IPS DF 6.9 (cell line): ENCODE data around the gene ITGAE.
"Not testable (repeated sequence)": the region's sequence is repeated elsewhere in the genome, so short reads cannot be mapped to it uniquely, and the experiment has no call there.

Experiments used
- DNase-seq: peaks from one replicate; pipeline ENCODE4 v3.0.0-alpha.2; 2013; ENCODE audit warnings: low read depth, low spot score
- H3K27ac ChIP-seq: one replicate; pipeline ENCODE4 v1.5.1; 2013; ENCODE audit warnings: low read length, control low read depth
- H3K27me3 ChIP-seq: 2 replicates; pipeline ENCODE4 v1.6.1; 2013; ENCODE audit warnings: mild to moderate bottlenecking, low read length; ENCODE audit not compliant: control insufficient read depth, insufficient read depth
- H3K36me3 ChIP-seq: 2 replicates; pipeline ENCODE4 v1.6.1; 2013; ENCODE audit warnings: low read length; ENCODE audit not compliant: control insufficient read depth, insufficient read depth
- H3K4me1 ChIP-seq: 2 replicates; pipeline ENCODE4 v1.6.1; 2013; ENCODE audit warnings: low read length; ENCODE audit not compliant: control insufficient read depth, insufficient read depth
- H3K4me3 ChIP-seq: 2 replicates; pipeline ENCODE4 v1.5.1; 2013; ENCODE audit warnings: mild to moderate bottlenecking, low read length
- H3K9me3 ChIP-seq: 2 replicates; pipeline ENCODE4 v1.6.1; 2013; ENCODE audit warnings: low read length, inconsistent platforms; ENCODE audit not compliant: control insufficient read depth, insufficient read depth
- WGBS: extraction: QIAGEN DNeasy Blood & Tissue Kit; methylation state at CpG from one replicate; pipeline ENCODE4 v1.1.7; 2013; ENCODE audit warnings: mixed read lengths, missing lambda C conversion rate; ENCODE audit not compliant: insufficient read length, insufficient coverage; 5-methylcytosine and 5-hydroxymethylcytosine counted together

ITGAE gene

DNA sequence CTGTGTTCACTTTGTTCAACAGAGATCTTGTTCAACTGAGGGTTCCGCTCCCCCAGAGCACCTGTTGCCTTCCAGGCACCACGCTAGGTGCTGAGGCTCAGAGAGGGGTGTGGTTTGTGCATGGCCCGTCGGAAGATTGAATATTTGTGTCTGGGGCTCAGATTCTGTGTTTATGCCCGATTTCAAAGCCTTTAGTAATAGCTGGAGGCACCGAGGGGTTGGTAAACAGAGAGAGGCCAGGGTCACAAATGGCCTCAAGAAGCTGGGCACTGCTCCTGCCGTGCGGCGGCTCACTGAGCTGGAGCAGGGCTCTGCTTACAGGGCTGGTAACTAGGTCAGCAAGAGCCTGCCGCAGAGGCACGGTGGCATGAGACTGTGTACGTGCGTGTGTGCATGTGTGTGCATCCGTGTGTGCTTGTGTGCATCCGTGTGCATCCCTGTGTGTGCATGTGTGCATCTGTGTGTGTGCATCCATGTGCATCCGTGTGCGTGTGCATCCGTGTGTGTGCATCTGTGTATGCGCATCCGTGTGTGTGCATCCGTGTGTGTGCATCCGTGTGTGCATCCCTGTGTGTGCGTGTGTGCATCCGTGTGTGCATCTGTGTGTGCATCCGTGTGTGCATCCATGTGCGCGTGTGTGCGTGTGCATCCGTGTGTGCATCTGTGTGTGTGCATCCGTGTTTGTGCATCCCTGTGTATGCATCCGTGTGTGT lies 5.4 kb downstream of the ITGAE start:
- no peak for DNase-seq
- H3K36me3 ChIP-seq, result no peaks in the 10 kb centered on the region
- H3K4me1 ChIP-seq, result no peaks in the 10 kb centered on the region
- WGBS, result no CpG with 5 or more reads among the region's 31 CpGs
- H3K9me3 ChIP-seq, result no peaks in the 10 kb centered on the region
- no peak overlapping the region for H3K27ac ChIP-seq
- no peak overlapping the region for H3K4me3 ChIP-seq
- H3K27me3 ChIP-seq, result no peaks in the 10 kb centered on the region

DNA sequence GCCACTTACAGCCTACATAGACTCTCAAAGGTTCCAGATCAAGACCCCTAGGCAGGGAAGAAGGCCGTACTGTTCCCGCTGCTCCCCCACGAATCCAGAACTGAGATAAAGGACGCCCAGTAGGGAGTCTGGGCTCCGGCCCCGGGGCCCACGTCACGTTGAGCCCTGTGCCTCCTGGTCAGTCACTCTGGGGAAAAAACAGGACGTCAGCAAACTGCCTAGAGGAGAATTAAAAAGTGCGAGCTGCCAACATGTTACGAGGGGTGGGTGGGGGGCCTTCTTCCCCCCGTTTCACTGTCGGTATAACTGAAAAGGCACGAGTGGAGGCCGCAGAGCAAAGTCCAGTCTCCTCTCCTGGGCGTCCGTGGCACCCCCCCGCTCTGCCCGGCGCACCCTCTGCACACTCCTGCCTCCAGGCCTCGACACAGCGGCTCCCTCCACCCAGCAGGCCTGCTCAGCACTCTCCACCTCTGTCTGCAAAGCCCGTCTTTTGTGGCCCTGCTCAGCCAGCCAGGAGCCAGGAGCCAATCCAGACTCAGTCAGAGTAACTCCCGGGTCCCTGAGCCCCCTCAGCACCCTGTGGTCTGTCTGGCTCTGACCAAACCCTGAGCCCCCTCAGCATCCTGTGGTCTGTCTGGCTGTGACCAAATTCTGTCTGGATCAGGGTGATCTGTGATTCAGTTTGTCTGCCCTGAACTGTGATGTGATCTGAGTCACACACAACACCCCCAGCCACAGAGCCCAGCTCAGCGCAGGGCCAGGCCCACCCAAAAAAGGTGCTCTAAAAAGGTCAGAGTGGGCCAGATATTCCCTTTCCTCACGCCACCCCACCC lies 6.2 kb downstream of the ITGAE start:
- Histone ChIP-seq H3K27me3 (no peaks in the 10 kb centered on the region), H3K36me3 (no peaks in the 10 kb centered on the region), H3K9me3 (no peaks in the 10 kb centered on the region), H3K4me3 (no peak overlapping the region), H3K27ac (no peak overlapping the region), H3K4me1 (no peaks in the 10 kb centered on the region)
- no CpG with 5 or more reads among the region's 26 CpGs for WGBS
- no peak for DNase-seq

GRCh38 chr17:3794152-3794551 lies 6.8 kb downstream of the ITGAE start:
- DNase-seq, H3K27ac ChIP-seq: not testable (repeated sequence)
- WGBS, result no CpG with 5 or more reads among the region's 9 CpGs

GRCh38 chr17:3793258-3793657 lies 7.7 kb downstream of the ITGAE start:
- not testable (repeated sequence) for H3K4me1 ChIP-seq, H3K9me3 ChIP-seq, H3K27me3 ChIP-seq, H3K36me3 ChIP-seq, H3K27ac ChIP-seq, DNase-seq, H3K4me3 ChIP-seq
- no CpG with 5 or more reads among the region's 7 CpGs for WGBS

More at GRCh38 chr17:3794152-3794551, 6.8 kb downstream of the ITGAE start:
- not testable (repeated sequence) for H3K36me3 ChIP-seq, H3K27me3 ChIP-seq, H3K4me1 ChIP-seq, H3K4me3 ChIP-seq, H3K9me3 ChIP-seq

GRCh38 chr17:3792481-3792880 lies 8.5 kb downstream of the ITGAE start:
- Histone ChIP-seq H3K4me1 (no peaks in the 10 kb centered on the region), H3K27ac (no peak overlapping the region), H3K36me3 (no peaks in the 10 kb centered on the region), H3K4me3 (no peak overlapping the region), H3K9me3 (no peaks in the 10 kb centered on the region), H3K27me3 (no peaks in the 10 kb centered on the region)
- no CpG with 5 or more reads among the region's 6 CpGs for WGBS
- DNase-seq, result no peak

GRCh38 chr17:3788200-3788599 lies 12.8 kb downstream of the ITGAE start:
- Histone ChIP-seq H3K27me3 (no peaks in the 10 kb centered on the region), H3K36me3 (no peaks in the 10 kb centered on the region), H3K27ac (no peak overlapping the region), H3K9me3 (no peaks in the 10 kb centered on the region), H3K4me1 (no peaks in the 10 kb centered on the region), H3K4me3 (no peak overlapping the region)
- DNase-seq, result no peak
- WGBS, result no CpG with 5 or more reads among the region's 2 CpGs

- not testable (repeated sequence) for H3K27me3 ChIP-seq, H3K36me3 ChIP-seq, H3K27ac ChIP-seq, DNase-seq, H3K9me3 ChIP-seq, H3K4me3 ChIP-seq, H3K4me1 ChIP-seq
- WGBS, result no CpG with 5 or more reads among the region's 5 CpGs
Observed at GRCh38 chr17:3785323-3785722, 15.7 kb downstream of the ITGAE start.

DNA sequence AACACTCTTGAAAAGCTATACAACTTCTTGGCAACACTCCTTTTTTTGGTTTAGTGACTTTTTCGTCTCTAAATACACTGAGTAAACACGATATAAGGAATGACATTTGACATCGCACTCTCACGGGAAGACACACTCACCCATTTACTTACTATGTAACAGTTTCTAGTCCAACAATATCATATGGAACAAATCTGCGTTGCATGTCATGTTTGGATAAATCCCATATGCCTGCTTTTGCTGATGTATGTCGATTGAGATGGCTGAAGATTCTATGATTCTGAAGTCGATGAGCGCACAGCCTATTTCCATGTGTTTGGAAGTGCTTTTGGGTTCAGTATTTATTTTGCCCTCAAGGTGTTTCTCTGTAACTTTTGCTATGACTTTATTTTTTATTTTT lies 18.2 kb downstream of the ITGAE start:
- no peaks in the 10 kb centered on the region for H3K36me3 ChIP-seq
- no peaks in the 10 kb centered on the region for H3K4me1 ChIP-seq
- no peak overlapping the region for H3K27ac ChIP-seq
- DNase-seq, result no peak
- H3K27me3 ChIP-seq, result no peaks in the 10 kb centered on the region
- no peaks in the 10 kb centered on the region for H3K9me3 ChIP-seq
- WGBS, result no CpG with 5 or more reads among the region's 8 CpGs
- no peak overlapping the region for H3K4me3 ChIP-seq

GRCh38 chr17:3780986-3781385 lies 20.0 kb downstream of the ITGAE start:
- DNase-seq, result no peak
- no peaks in the 10 kb centered on the region for H3K36me3 ChIP-seq
- no peak overlapping the region for H3K4me3 ChIP-seq
- H3K9me3 ChIP-seq, result no peaks in the 10 kb centered on the region
- H3K27ac ChIP-seq, result no peak overlapping the region
- H3K4me1 ChIP-seq, result no peaks in the 10 kb centered on the region
- no peaks in the 10 kb centered on the region for H3K27me3 ChIP-seq
- no CpG with 5 or more reads among the region's 6 CpGs for WGBS

GRCh38 chr17:3777366-3778120 lies 23.4 kb downstream of the ITGAE start:
- no peaks in the 10 kb centered on the region for H3K27me3 ChIP-seq
- DNase-seq, result no peak
- no peak overlapping the region for H3K27ac ChIP-seq
- no peaks in the 10 kb centered on the region for H3K4me1 ChIP-seq
- WGBS, result no CpG with 5 or more reads among the region's 20 CpGs
- no peak overlapping the region for H3K4me3 ChIP-seq
- no peaks in the 10 kb centered on the region for H3K9me3 ChIP-seq
- H3K36me3 ChIP-seq, result no peaks in the 10 kb centered on the region
